Small intestine (tissue), 7 donors: ENCODE results near the gene IFRD2. TPM values are rescaled to one million over a fixed set of nuclear protein-coding genes. Genes with fewer than 3 reads are reported as not detected.
A peak's percentile ranks its signal among the peaks of the same experiment; 100 is the strongest.

ENCODE experiments used
- DNase-seq, 2 donors: peaks; one replicate each; pipeline versions ENCODE4 v3.0.0 to v3.0.0-alpha.2; 2013
- FAIRE-seq: peaks from 2 replicates; lab custom pipeline; 2012; peaks lifted over from hg19 to GRCh38; lab: Jason Lieb, UNC
- H3K27ac ChIP-seq, 3 donors: one replicate each; pipeline ENCODE4 v1.5.1; 2013; ENCODE audit warnings: low read length in 2 of 3, mild to moderate bottlenecking in 2 of 3, control low read depth in 1 of 3, inconsistent platforms in 1 of 3, low read depth in 1 of 3, moderate library complexity in 1 of 3
- H3K27me3 ChIP-seq, 3 donors: one replicate each; pipeline ENCODE4 v1.6.1; 2013; ENCODE audit warnings: low read length in 3 of 3, inconsistent platforms in 1 of 3; ENCODE audit not compliant: control insufficient read depth in 3 of 3, insufficient read depth in 3 of 3
- H3K36me3 ChIP-seq, 3 donors: one replicate each; pipeline ENCODE4 v1.6.1; 2013; ENCODE audit warnings: low read length in 3 of 3, inconsistent platforms in 1 of 3, low read depth in 1 of 3, mild to moderate bottlenecking in 1 of 3, moderate library complexity in 1 of 3; ENCODE audit not compliant: control insufficient read depth in 3 of 3, insufficient read depth in 2 of 3
- H3K4me1 ChIP-seq, 3 donors: one replicate each; pipeline ENCODE4 v1.6.1; 2013; ENCODE audit warnings: low read length in 2 of 3, inconsistent platforms in 1 of 3, low read depth in 1 of 3, mild to moderate bottlenecking in 1 of 3, moderate library complexity in 1 of 3; ENCODE audit not compliant: control insufficient read depth in 3 of 3, insufficient read depth in 2 of 3
- H3K4me3 ChIP-seq, 3 donors: one replicate each; pipeline ENCODE4 v1.5.1; 2013; ENCODE audit warnings: low read length in 3 of 3, control low read depth in 1 of 3, inconsistent platforms in 1 of 3, low read depth in 1 of 3, mild to moderate bottlenecking in 1 of 3, moderate library complexity in 1 of 3
- H3K9me3 ChIP-seq, 2 donors: one replicate each; pipeline ENCODE4 v1.6.1; 2013; ENCODE audit warnings: low read depth in 1 of 2, low read length in 1 of 2; ENCODE audit not compliant: control insufficient read depth in 2 of 2, insufficient read depth in 1 of 2
- WGBS, 3 donors: extraction: QIAGEN DNeasy Blood & Tissue Kit; methylation state at CpG; one replicate each; pipeline ENCODE4 v1.1.7; 2013; 5-methylcytosine and 5-hydroxymethylcytosine counted together
- polyA plus RNA-seq, 4 donors: library from polyadenylated mRNA; stranded (reverse) in 3 of 4; unstranded in 1 of 4; fragments of 200-250 nt in 3 of 4; fragments of 120-200 nt in 1 of 4; gene quantifications; one replicate each; pipeline versions ENCODE4 v1.2.1 to v1.2.3, GENCODE V29; 2013
- donor health status: healthy with polysubstance abuse.
- donor health status: control.
- donor health status: control.
- donor health status: Bipolar disorder and iron deficiency.
- donor health status: healthy.

Gene IFRD2
- polyA plus RNA-seq, 4 donors = 46.3 to 93.4 (median 71.0) TPM

GRCh38 chr3:50302095-50303012, 10.1 kb upstream of the IFRD2 start:
- peak overlapping the region in 2 of 3 donors; percentile 37 to 67 for H3K27ac ChIP-seq
- no peak for FAIRE-seq
- peaks cover 0 to 6% (median 0%) of the 10 kb centered on the region in 3 donors for H3K36me3 ChIP-seq
- H3K27me3 ChIP-seq = no peaks in the 10 kb centered on the region
- no peak overlapping the region for H3K4me3 ChIP-seq
- peaks cover 7 to 47% (median 9%) of the 10 kb centered on the region in 3 donors for H3K4me1 ChIP-seq
- H3K9me3 ChIP-seq = no peaks in the 10 kb centered on the region
- 87 to 91% (median 88%) methylated on average over 29 to 32 of the region's 32 CpGs for WGBS, 3 donors
- no peak for DNase-seq

DNA sequence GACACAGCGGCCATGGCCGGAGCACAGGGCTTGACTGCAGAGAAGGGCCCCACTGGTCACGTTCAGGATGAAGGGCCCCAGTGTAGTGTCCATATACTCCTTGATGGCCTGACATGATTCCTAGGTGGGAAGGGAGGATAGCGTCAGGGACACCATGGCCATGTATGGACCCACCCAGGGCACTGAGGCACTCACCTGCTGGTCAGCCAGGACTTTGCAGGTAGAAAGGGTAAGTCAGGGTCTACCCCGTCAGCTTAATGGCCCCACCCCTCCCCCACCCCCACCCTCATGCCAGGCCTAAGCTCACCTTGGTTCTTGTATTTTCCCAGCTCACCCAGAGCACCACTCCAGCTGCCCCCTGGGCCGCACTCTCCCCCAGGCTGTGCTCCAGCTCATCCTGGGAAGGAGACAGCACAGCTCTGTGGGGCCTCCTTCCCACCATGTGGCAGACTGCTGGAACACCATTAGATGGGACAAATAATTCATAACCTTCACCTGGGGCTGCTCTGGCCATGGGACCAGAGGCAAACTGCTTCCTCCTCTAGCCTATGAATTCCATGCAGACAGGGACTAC, 8.5 kb upstream of the IFRD2 start:
- no peaks in the 10 kb centered on the region for H3K9me3 ChIP-seq
- no peak for DNase-seq
- 83 to 93% (median 84%) methylated on average over 6 of the region's 6 CpGs for WGBS, 3 donors

DNA sequence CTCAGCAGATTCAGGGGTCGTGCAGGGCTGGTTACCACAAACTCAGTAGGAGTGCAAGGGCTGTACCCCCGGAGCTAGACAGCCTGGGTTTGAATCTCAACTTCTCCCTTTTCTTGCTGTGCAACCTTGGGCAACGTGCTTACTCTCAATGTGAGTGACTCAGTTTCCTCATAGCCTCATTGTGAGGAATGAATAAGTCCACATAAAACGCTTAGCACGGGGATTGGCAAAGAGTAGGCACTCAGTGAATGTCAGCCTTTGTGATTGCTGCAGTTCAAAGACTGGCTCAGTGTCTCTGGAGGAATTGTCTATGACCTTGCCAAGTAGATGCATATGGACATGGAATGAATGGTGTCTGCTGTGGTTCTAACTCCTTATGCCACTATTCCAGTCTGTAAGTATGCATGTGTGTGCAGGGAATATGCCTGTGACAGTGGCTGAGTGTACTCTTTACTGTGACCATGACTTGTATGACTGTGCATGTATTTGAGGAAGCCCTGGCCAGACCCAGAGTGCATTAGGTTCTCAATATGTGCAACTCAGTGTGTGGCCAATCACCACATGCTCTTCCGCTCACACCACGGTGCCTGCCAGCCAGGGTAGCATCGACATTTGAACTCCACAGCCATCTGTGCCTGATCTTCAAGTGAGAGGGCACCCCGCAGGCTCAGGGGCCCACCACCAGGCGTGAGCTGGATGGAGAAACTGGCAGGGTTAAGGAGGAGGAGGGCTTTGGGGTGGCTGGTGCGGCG, 7.9 kb upstream of the IFRD2 start:
- DNase-seq = peak; percentile 39 to 58
- no peak for FAIRE-seq
- Histone ChIP-seq H3K4me3 (peak overlapping the region in 2 of 3 donors; percentile 47), H3K27me3 (no peaks in the 10 kb centered on the region), H3K4me1 (peaks cover 7 to 47% (median 9%) of the 10 kb centered on the region in 3 donors), H3K36me3 (peaks cover 0 to 22% (median 0%) of the 10 kb centered on the region in 3 donors), H3K9me3 (no peaks in the 10 kb centered on the region), H3K27ac (peak overlapping the region; percentile 82 to 91 (median 84))
- 49 to 55% (median 50%) methylated on average over 12 of the region's 12 CpGs for WGBS, 3 donors

More for the DNA sequence above, 8.5 kb upstream of the IFRD2 start:
- Histone ChIP-seq H3K36me3 (peaks cover 0 to 22% (median 0%) of the 10 kb centered on the region in 3 donors), H3K27ac (peak overlapping the region in 2 of 3 donors; percentile 84 to 91), H3K4me3 (peak overlapping the region in 1 of 3 donors; percentile 47), H3K27me3 (no peaks in the 10 kb centered on the region), H3K4me1 (peaks cover 7 to 47% (median 9%) of the 10 kb centered on the region in 3 donors)
- FAIRE-seq = no peak

DNA sequence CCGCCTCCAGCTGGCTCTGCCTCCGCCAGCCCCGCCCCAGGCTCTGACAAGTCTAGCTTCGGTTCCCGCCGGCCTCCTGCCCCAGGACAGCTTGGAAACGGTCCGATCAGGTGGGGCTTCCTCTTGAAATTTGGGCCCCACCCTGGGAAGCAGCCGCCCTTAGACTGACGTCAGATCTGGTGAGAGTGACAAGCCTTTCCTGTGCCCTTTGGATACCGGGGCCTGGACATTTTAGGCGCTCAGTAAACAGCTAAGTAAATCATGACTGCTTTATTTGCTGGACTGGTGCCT, 7.4 kb upstream of the IFRD2 start:
- WGBS, 3 donors = 0 to 1% (median 1%) methylated on average over 11 to 12 of the region's 12 CpGs
- H3K27me3 ChIP-seq = no peaks in the 10 kb centered on the region
- peaks cover 0 to 22% (median 0%) of the 10 kb centered on the region in 3 donors for H3K36me3 ChIP-seq
- peak overlapping the region in 2 of 3 donors; percentile 47 for H3K4me3 ChIP-seq
- H3K27ac ChIP-seq = peak overlapping the region; percentile 82 to 91 (median 84)
- H3K4me1 ChIP-seq = peaks cover 7 to 47% (median 9%) of the 10 kb centered on the region in 3 donors
- DNase-seq (no peak), FAIRE-seq (no peak)
- no peaks in the 10 kb centered on the region for H3K9me3 ChIP-seq

DNA sequence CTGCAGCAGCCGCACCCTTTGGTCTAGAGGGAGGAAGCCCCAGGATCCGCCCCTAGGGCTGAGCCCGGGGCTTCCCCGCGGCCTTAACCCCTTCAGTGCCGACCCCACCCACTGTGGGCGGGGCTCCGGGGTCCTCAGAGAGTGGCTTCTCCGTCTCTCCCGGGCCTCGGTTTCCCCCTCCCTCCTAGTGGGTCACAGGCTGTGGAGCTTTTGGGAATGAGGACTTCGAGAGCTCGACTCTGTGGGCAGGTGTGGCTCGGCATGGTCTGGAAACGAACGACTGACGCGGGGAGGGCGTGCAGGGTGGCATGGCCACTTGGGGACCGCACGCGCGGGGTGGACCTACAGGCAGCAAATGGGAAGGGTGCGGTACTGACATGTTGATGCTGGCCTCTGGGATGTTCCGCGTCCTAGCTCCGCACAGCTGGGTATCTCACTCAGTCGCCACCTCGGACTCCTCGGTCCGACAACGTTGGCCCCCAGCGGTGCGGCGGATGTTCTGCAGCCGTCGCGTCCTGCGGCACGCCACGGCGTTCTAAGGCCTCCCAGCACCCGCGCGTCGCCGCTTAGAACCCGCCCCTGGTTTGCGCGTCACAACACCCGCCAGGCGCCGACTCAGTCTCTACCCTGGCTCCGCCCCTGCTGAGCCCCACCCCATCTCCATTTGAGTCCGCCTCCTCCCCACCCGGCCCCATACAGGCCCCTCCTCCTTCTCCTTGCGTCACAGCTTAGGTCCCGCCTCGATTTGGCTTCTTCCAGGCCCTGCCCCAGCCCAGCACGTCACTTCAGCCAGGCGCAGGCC, 6.8 kb upstream of the IFRD2 start, which contains the start of the genes HYAL3 and NAA80:
Gene HYAL3, minus strand, starts transcription at position 570 of the 802 bp plus-strand sequence. CDS start 3,803 bp downstream, outside the sequence.
Gene NAA80, minus strand, starts transcription at position 570 of the 802 bp plus-strand sequence. CDS start 1,942 bp downstream, outside the sequence.
- H3K36me3 ChIP-seq = peaks cover 0 to 22% (median 0%) of the 10 kb centered on the region in 3 donors
- H3K27me3 ChIP-seq = no peaks in the 10 kb centered on the region
- peak; percentile 100 for DNase-seq
- H3K4me1 ChIP-seq = peaks cover 7 to 47% (median 9%) of the 10 kb centered on the region in 3 donors
- peak within 1 kb of the TSS; percentile 90 to 94 (median 91) for H3K27ac ChIP-seq
- WGBS, 3 donors = 0 to 1% (median 0%) methylated on average over 50 to 61 of the region's 61 CpGs
- no peaks in the 10 kb centered on the region for H3K9me3 ChIP-seq
- FAIRE-seq = peak; percentile 81
- peak within 1 kb of the TSS in 2 of 3 donors; percentile 51 to 90 for H3K4me3 ChIP-seq

DNA sequence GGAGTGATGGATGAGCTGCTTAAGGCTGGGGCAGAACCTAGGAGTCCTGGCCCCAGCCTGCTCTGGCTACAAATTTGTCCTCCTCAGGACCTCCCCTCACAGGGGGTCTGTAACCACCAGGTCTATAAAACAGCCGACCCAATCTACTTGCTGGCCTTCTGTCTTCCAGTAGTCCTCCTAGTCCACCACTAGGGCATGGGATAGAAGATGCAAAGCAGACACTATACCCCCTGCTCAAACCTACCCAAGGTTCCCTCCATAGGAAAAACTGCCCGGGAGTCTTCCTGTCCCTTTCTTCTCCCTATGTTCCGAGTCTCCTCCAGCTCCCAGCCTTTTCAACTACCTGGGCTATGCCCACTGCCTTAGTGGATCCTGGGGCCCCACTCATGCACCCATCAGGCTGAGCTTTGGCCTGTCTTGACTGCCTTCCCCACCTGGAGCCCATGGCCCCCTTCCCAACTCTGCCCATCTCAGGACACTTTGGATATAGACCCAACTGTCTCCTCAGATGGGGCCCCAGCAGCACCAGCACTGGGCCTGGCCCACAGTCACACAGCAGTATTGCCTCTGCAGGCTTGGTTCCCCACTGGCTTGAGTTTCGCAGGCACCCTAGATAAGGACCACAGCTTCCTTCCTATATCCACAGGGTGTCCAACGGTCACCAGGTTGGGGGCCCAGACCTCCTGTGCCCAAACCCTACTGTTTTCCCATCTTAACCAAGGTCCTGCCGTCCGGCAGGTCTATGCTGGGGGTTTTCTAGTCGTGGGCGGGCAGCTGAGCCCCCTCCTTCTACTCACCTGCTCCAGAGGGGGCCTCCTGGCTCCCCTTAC, 5.9 kb upstream of the IFRD2 start:
- Histone ChIP-seq H3K4me3 (peak overlapping the region in 2 of 3 donors; percentile 51 to 90), H3K27me3 (no peaks in the 10 kb centered on the region), H3K36me3 (peaks cover 0 to 22% (median 0%) of the 10 kb centered on the region in 3 donors), H3K4me1 (peaks cover 7 to 42% (median 9%) of the 10 kb centered on the region in 3 donors), H3K27ac (peak overlapping the region in 2 of 3 donors; percentile 90 to 94), H3K9me3 (no peaks in the 10 kb centered on the region)
- WGBS, 3 donors = 48 to 50% (median 48%) methylated on average over 9 of the region's 9 CpGs
- FAIRE-seq (no peak), DNase-seq (peak in 1 of 2 donors; percentile 38)

- no peaks in the 10 kb centered on the region for H3K9me3 ChIP-seq
- no peak for DNase-seq
- WGBS, 3 donors = 62 to 89% (median 88%) methylated on average over 2 of the region's 2 CpGs
Observed at GRCh38 chr3:50297384-50297775, 5.2 kb upstream of the IFRD2 start.

More at GRCh38 chr3:50297384-50297775, 5.2 kb upstream of the IFRD2 start:
- H3K27ac ChIP-seq = no peak overlapping the region
- H3K36me3 ChIP-seq = peaks cover 0 to 22% (median 0%) of the 10 kb centered on the region in 3 donors
- H3K27me3 ChIP-seq = no peaks in the 10 kb centered on the region
- FAIRE-seq = no peak
- no peak overlapping the region for H3K4me3 ChIP-seq
- H3K4me1 ChIP-seq = peaks cover 7 to 41% (median 9%) of the 10 kb centered on the region in 3 donors
